Measurements from ENCODE around the gene CDC14A. TPM values are rescaled to one million over a fixed set of nuclear protein-coding genes. Genes with fewer than 3 reads are reported as not detected.
"Not testable (repeated sequence)": the region's sequence is repeated elsewhere in the genome, so short reads cannot be mapped to it uniquely, and the experiment has no call there.

The CDC14A gene
- total RNA-seq, 1 experiment from 2014 or later: 6.6 TPM

DNA sequence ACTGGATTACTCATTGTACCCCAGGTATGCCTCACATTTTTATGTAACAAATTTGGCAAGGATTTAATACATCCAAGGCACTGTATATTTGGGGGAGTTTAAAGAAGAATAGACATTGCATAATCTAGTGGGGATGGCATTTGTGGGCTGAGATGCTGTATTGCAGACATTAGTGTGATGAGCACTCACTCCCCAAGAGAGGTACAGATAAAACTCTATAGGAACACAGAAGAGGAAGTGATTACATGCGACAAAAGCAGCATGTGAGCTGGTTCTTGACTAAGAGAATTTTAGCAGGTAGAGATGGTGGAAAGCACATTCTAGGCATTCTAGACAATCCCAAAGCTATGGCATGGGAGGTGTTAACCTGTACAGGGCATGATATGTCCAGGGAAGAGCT is 24.2 kb upstream of the CDC14A start:
- POLR2A ChIA-PET: no interaction called here

DNA sequence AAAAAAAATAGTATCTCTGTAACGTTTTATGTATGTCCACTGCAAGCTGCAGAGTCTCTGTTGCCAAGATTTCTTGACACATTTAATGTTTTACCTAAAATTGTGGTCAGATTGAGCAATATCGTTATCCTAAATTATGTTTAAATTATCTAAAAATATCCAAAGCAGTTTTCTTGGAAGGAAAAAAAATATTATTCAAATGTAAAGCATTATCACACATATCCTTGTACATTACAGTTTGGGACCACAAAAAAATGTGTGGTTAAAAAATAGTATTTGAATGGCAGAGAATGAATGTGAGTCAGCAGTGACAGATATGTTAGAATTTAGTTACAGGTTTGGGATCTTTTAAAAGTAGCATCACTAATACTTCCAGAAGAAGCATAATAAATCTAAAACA is 21.2 kb upstream of the CDC14A start:
- H3K4me3 ChIP-seq (ENCODE audit: low read depth in 2 of 2, low read length in 2 of 2); intact Hi-C loops (cut with micrococcal nuclease; ENCODE audit: unreplicated experiment); H3K27ac ChIP-seq (ENCODE audit: low read length); CTCF ChIA-PET; ATAC-seq; H3K27me3 ChIP-seq (ENCODE audit: control insufficient read depth, insufficient read depth, low read length); H3K9me3 ChIP-seq (ENCODE audit: control insufficient read depth, insufficient read depth, low read depth, low read length); H3K4me1 ChIP-seq (ENCODE audit: control insufficient read depth, insufficient read depth, low read length); POLR2A ChIA-PET; in situ Hi-C loops (cut with HindIII; ENCODE audit: low pct_unique_long_range_greater_than_20kb, low sequenced_read_pairs); BruUV-seq (replicated peaks); DNase-seq (ENCODE audit: low read depth, low spot score); H3K36me3 ChIP-seq (ENCODE audit: control insufficient read depth, insufficient read depth, low read length): not testable (repeated sequence)

More for the DNA sequence above, 24.2 kb upstream of the CDC14A start:
- intact Hi-C loops (cut with micrococcal nuclease; ENCODE audit: unreplicated experiment): no loop called here
- DNase-seq (ENCODE audit: low read depth, low spot score): no peak
- TF ChIP-seq TCF7L2 (IDR thresholded peaks at IDR 0.05; ENCODE audit: low read depth, low read length): no peak
- no peaks in the 10 kb centered on the region for H3K27me3 ChIP-seq (ENCODE audit: control insufficient read depth, insufficient read depth, low read length)
- CTCF ChIA-PET: no interaction called here
- ATAC-seq: no peak
- no TSS peak for BruUV-seq (replicated peaks)
- H3K4me3 ChIP-seq (ENCODE audit: low read depth in 2 of 2, low read length in 2 of 2): no peak overlapping the region
- in situ Hi-C loops (cut with HindIII; ENCODE audit: low pct_unique_long_range_greater_than_20kb, low sequenced_read_pairs): no loop called here
- no peaks in the 10 kb centered on the region for H3K9me3 ChIP-seq (ENCODE audit: control insufficient read depth, insufficient read depth, low read depth, low read length)
- no peaks in the 10 kb centered on the region for H3K36me3 ChIP-seq (ENCODE audit: control insufficient read depth, insufficient read depth, low read length)
- H3K27ac ChIP-seq (ENCODE audit: low read length): no peak overlapping the region
- H3K4me1 ChIP-seq (ENCODE audit: control insufficient read depth, insufficient read depth, low read length): no peaks in the 10 kb centered on the region

DNA sequence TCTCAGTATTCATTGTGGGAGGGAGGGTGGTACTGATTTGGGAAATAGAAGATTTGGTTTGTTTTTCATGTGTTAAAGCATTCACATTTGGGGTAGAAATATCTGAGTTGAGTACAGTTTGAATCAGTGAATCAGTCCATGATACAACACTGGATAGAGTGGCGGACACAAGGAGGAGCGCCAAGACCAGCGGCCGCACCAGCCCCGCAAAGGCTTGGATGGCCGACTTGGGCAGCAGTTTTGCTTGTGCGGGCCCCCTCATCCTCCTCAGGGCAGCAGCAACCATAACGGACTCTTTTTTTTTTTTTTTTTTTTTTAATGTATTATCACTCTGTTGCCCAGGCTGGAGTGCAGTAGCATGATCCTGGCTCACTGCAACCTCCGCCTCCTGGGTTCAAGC is 20.0 kb upstream of the CDC14A start:
- ATAC-seq (no peak), DNase-seq (ENCODE audit: low read depth, low spot score) (no peak)
- no TSS peak for BruUV-seq (replicated peaks)
- Histone ChIP-seq H3K9me3 (ENCODE audit: control insufficient read depth, insufficient read depth, low read depth, low read length) (no peaks in the 10 kb centered on the region), H3K27me3 (ENCODE audit: control insufficient read depth, insufficient read depth, low read length) (no peaks in the 10 kb centered on the region), H3K4me1 (ENCODE audit: control insufficient read depth, insufficient read depth, low read length) (no peaks in the 10 kb centered on the region), H3K4me3 (ENCODE audit: low read depth in 2 of 2, low read length in 2 of 2) (no peak overlapping the region), H3K36me3 (ENCODE audit: control insufficient read depth, insufficient read depth, low read length) (no peaks in the 10 kb centered on the region), H3K27ac (ENCODE audit: low read length) (no peak overlapping the region)
- POLR2A ChIA-PET: no interaction called here
- no peak for TF ChIP-seq SIN3A (IDR thresholded peaks at IDR 0.05; ENCODE audit: borderline replicate concordance, insufficient read depth, low read depth, low read length)
- TF ChIP-seq, protein P1, sequence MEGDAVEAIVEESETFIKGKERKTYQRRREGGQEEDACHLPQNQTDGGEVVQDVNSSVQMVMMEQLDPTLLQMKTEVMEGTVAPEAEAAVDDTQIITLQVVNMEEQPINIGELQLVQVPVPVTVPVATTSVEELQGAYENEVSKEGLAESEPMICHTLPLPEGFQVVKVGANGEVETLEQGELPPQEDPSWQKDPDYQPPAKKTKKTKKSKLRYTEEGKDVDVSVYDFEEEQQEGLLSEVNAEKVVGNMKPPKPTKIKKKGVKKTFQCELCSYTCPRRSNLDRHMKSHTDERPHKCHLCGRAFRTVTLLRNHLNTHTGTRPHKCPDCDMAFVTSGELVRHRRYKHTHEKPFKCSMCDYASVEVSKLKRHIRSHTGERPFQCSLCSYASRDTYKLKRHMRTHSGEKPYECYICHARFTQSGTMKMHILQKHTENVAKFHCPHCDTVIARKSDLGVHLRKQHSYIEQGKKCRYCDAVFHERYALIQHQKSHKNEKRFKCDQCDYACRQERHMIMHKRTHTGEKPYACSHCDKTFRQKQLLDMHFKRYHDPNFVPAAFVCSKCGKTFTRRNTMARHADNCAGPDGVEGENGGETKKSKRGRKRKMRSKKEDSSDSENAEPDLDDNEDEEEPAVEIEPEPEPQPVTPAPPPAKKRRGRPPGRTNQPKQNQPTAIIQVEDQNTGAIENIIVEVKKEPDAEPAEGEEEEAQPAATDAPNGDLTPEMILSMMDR (IDR thresholded peaks at IDR 0.05): no peak
- TF ChIP-seq, protein P2, sequence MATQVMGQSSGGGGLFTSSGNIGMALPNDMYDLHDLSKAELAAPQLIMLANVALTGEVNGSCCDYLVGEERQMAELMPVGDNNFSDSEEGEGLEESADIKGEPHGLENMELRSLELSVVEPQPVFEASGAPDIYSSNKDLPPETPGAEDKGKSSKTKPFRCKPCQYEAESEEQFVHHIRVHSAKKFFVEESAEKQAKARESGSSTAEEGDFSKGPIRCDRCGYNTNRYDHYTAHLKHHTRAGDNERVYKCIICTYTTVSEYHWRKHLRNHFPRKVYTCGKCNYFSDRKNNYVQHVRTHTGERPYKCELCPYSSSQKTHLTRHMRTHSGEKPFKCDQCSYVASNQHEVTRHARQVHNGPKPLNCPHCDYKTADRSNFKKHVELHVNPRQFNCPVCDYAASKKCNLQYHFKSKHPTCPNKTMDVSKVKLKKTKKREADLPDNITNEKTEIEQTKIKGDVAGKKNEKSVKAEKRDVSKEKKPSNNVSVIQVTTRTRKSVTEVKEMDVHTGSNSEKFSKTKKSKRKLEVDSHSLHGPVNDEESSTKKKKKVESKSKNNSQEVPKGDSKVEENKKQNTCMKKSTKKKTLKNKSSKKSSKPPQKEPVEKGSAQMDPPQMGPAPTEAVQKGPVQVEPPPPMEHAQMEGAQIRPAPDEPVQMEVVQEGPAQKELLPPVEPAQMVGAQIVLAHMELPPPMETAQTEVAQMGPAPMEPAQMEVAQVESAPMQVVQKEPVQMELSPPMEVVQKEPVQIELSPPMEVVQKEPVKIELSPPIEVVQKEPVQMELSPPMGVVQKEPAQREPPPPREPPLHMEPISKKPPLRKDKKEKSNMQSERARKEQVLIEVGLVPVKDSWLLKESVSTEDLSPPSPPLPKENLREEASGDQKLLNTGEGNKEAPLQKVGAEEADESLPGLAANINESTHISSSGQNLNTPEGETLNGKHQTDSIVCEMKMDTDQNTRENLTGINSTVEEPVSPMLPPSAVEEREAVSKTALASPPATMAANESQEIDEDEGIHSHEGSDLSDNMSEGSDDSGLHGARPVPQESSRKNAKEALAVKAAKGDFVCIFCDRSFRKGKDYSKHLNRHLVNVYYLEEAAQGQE (IDR thresholded peaks at IDR 0.05; ENCODE audit: insufficient read depth in 1 of 2, low read depth in 2 of 2, low read length in 1 of 2): no peak
- TF ChIP-seq TCF7L2 (IDR thresholded peaks at IDR 0.05; ENCODE audit: low read depth, low read length): no peak
- TF ChIP-seq POLR2AphosphoS5 (IDR thresholded peaks at IDR 0.05; ENCODE audit: low read depth, low read length): no peak
- in situ Hi-C loops (cut with HindIII; ENCODE audit: low pct_unique_long_range_greater_than_20kb, low sequenced_read_pairs): no loop called here
- CTCF ChIA-PET: no interaction called here
- intact Hi-C loops (cut with micrococcal nuclease; ENCODE audit: unreplicated experiment): no loop called here
